HG02763 (cell line): ENCODE data around the gene CMTM8.
A peak's percentile ranks its signal among the peaks of the same experiment; 100 is the strongest.
"Not testable (repeated sequence)": the region's sequence is repeated elsewhere in the genome, so short reads cannot be mapped to it uniquely, and the experiment has no call there.

ENCODE experiments used
- ATAC-seq: cut with Tn5 transposase; IDR thresholded peaks from one replicate; pipeline ENCODE4 v1.9.1; 2021; ENCODE audit warnings: mild to moderate bottlenecking, moderate library complexity; ENCODE audit not compliant: unreplicated experiment

CMTM8 gene, protein sequence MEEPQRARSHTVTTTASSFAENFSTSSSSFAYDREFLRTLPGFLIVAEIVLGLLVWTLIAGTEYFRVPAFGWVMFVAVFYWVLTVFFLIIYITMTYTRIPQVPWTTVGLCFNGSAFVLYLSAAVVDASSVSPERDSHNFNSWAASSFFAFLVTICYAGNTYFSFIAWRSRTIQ

DNA sequence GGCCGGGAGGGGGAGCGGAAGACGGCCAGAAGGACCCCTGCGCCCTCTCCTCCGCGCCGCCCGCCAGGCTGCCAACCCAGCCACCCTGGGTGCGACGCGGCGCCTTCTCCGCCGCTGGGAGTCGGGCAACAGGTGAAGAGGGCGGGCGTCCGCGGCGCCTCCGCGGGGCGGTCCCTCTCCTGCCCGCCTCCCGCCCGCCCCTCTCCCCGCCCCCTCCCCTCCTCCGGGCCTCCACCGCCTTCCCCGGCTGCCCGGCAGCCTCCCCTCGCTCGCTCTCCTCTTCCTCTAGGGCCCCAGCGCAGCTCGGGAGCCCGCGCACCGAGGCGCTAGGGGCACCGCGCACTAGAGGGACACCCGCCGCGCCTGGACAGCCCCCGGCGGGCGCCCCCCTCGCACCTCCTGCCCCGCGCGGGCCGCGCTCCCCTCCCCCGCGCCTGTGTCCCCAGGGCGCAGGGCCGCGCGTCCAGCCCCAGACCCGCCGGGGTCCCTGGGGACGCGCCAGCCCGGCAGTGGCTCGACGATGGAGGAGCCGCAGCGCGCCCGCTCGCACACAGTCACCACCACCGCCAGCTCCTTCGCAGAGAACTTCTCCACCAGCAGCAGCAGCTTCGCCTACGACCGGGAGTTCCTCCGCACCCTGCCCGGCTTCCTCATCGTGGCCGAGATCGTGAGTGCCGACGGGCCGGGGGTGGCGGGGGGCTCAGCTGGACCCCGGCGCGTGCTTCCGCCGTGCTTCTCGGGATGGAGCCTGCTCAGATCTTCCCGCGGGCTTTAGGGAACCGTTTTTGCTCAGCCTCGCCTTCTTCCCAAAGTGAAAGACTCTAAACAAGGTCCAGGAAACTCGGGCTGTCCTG is at the start of gene CMTM8:
Gene CMTM8 (plus strand): TSS at position 228 of the 854 bp plus-strand sequence. CDS start 293 bp downstream, at position 521.
- ATAC-seq = peak; percentile 43

DNA sequence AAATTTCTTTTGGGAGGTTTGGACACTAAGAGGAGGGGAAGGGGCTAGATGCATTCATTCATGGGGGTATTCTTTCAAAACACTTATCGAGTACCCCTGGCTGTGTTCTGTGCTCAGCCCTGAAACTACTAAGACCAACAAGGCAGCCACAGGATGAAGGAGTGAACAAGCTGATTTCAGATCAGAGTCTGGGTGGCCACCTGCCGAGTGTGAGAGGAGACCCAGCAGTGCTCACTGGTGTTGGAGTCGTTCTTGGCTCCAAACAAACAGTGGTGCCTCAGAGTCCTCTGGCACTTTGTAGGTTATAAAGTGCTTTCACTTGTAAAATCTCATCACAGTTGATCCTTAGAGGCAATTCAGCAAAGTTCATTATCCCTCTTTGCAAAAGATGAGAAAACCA is 48.8 kb upstream of the CMTM8 start:
- ATAC-seq = no peak

DNA sequence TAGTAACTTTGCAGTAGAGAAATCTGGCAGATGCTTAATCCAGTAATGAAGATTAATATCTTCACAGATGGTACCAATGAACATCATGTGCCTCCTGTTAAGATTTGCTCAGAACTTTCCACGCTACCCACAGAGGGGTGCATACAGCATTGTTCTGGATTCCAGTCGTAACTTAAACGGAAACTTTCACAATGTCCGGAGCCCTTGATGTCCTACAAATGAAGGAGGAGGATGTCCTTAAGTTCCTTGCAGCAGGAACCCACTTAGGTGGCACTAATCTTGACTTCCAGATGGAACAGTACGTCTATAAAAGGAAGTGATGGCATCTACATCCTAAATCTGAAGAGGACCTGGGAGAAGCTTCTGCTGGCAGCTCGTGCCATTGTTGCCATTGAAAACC is 47.9 kb upstream of the CMTM8 start:
- not testable (repeated sequence) for ATAC-seq

DNA sequence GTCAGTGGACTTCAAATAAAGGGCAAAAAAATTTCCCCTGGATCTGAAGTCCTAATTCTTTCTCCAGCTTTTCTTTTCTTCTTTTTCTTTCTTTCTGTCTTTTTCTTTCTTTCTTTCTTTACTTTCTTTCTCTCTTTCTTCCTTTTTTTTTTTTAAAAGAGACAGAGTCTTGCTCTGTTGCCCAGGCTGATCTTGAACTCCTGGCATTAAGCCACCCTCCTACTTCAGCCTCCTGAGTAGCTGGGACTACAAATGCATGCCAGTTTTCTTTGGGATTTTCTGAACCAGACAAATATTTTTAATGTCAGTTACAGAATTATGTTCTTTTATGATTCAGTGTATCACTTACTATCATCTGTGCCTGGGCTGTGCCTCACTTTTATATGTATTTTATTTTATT is 45.4 kb upstream of the CMTM8 start:
- no peak for ATAC-seq

DNA sequence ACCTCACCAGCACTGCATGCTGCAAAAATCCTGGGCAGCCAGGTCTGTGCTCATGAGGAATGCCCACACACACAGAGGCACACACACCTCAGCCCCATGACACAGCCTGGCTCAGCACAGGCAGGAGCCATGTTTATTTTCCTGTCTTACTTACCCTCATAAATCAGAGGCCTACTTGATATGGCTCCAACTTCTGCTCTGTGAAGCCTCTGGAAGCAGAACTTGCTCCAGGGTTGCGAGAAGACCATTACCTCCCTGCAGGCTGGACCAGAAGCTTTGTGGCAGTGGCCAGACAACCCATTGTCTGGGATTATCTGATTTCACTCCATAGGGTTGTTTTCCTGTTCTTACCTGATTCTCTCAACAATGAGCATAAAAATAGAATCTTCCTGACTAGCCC is 43.8 kb upstream of the CMTM8 start:
- ATAC-seq = no peak

DNA sequence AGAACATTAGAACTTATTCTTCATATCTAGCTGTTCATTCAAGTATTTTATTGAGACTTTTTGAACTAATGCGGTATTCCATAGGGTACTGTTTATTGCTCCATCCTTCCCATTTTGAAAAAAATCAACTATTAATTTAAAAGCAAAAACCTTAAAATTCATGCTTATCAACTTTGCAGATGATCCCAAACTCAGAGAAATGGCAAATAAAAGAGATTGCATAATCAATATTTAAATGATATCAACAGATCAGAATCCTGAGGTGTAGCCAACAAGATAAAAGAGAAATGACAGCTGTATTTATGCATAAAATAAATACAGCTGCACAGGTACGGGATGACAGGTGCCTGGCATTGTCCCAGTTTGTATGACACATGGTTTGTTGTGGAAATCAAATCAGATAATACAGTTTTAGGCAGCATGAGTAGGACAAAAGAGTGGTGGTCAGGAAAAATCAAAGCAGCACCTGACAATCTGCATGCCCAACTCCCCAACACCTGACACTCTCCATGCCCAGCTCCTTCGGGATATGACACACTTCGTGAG is 42.4 kb upstream of the CMTM8 start:
- ATAC-seq = no peak

DNA sequence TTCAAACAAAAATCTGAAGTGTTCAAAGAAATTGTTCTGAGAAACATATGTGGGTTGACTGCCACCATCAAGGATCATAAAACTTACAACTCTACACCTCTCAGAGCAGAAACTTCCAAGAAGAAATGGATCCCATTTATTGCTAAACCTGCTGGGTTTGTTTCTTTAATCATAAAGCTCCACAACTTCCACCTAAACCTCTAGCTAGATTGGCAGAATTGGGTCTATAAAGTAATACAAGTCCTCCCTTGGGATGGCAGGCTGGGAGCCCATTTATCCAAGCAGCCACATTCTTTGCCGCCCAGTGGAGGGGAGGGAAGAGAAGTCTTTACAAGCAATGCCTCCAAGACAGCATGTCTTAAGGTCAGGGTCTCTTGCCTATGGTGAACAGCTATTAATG is 40.5 kb upstream of the CMTM8 start:
- ATAC-seq = no peak

DNA sequence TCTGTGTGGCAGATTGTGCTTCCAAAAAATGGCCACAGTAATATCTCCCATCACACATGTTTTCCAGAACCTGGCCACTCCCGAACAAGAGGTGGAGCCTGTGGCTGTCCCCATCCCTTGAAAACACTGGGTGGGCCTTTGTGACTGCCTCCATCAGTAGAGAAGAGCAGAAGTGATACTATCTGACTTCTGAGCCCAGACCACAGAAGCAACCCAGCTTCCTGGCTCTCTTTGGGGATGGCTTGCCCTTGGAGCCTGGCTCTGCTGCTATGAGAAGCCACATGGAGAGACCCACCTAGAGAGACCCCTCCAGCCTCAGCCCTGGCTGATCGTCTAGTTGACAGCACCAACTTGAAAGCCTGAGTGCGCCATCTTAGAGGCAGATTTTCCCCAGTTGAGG is 39.8 kb upstream of the CMTM8 start:
- no peak for ATAC-seq

DNA sequence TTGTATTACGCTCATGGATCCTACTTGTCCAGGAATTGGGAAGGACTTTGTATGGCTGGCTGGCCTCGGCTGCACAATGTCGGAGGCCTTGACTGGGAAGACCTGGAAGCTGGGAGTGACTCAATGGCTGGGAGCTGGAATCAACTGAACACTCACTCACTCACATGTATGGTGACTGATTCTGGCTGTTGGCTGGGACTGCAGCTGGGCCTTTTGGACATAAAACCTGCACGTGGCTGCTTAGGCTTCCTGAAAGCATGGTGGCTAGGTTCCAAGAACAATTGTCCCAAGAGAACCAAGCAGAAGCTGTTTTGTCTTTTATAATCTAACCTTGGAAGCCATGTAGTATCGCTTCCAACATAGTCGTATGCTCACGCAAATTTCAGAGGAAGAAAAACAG is 38.0 kb upstream of the CMTM8 start:
- no peak for ATAC-seq

DNA sequence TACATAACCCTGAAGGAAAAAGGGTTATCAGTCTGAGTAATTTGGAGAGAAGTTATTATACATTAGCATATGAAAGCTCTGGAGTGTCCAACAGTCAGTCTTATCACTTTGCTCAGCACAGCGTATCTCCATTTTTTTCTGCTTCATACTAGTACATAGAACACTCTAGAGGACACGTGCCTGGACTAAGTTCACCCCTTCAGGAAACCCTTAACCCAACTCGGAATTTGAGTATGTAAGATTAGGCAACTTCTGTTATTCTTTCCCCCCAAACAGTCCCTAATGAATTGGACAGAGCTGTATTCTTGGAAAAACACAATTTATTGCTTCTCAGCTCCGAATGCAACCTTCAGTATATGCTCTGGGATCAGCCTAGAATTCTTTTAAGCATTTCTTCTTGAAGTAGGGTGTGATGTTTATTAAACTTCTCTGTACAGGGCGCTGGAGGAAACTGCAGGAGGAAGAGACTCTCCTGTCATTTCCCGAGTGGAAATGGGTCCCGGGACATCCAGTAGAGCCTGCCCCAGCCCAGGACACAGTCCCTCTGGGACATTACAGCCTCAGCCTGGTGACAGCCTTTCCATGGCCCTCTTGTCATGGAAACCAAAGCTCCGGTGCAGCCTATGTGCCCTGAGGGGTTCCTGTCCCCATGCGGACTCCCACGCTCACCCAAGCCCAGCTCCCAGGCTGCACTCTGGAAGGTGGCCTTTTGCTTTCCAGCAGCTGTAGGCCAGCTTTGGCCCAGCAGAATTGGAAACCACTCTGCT is 37.3 kb upstream of the CMTM8 start:
- no peak for ATAC-seq

DNA sequence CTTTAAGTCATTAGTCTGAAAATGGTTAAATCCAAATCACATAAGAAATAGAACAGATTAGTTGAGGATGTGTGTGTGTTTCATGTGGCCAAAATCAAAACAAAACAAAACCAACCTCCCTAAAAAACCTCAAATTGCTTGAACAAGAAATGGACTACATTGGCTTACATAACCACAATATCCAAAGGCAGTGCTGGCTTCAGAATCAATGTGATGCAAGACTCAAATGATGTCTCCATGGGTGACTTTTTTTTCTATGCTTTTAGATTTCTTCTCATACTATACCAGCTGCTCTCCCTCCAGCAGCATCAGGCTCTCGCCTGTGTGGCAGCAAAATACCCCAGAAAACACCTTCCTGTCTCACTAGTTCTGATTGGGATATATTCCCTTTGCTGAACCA is 36.0 kb upstream of the CMTM8 start:
- ATAC-seq = no peak

DNA sequence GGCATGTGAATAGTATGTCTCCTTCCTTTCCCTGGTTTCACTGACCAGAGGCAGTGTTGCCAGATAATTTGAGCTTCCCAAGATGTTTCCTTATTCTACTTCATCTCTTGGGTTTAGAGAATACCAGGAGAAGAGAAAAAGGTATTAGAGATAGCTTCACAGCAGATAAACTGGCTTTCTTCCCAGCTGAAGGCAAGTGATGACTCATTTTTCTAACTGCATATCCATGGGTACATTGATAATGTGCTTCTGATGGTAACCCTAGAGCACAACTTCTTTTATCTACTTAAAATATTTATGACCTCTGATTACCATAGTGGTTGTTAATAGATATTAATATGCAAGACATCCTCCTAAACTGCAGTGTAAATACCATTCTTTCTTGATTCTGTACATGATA is 34.6 kb upstream of the CMTM8 start:
- ATAC-seq = no peak

DNA sequence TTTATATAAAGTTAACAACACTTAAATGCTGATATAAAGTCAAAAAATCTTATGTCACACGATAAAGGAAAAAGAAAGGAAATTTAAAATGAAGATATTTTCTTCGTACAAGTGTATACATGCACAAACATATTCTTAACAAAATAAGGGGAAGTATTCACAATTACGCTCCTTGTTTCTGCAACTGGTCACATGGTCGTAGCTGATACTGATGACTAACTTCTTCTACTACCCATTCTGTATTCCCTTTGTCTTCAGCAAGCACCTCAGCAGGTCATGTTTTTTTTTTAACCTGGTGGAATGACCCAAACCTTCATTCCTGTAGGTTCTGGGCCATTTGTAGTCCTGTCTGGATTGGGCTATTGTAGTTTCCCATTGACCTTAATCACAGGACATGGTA is 30.0 kb upstream of the CMTM8 start:
- ATAC-seq = no peak

DNA sequence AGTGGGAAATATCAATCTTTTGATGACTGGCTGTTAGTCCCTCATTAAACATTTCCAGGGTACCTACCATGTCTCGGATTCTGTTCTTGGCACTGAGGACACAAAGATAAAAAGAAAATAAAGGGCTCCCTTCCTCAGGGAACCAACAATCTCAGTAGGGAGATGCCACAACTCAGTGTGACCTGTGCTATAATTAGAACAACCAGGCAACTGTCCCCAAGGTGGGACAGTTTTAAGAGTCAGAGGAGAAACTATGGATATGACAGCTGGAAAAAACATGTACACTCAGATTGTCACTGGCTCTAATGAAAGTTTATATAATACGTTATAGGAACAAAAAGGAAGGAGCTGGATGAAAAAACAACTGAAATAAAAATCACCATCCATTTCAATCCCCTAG is 23.3 kb upstream of the CMTM8 start:
- ATAC-seq = no peak

DNA sequence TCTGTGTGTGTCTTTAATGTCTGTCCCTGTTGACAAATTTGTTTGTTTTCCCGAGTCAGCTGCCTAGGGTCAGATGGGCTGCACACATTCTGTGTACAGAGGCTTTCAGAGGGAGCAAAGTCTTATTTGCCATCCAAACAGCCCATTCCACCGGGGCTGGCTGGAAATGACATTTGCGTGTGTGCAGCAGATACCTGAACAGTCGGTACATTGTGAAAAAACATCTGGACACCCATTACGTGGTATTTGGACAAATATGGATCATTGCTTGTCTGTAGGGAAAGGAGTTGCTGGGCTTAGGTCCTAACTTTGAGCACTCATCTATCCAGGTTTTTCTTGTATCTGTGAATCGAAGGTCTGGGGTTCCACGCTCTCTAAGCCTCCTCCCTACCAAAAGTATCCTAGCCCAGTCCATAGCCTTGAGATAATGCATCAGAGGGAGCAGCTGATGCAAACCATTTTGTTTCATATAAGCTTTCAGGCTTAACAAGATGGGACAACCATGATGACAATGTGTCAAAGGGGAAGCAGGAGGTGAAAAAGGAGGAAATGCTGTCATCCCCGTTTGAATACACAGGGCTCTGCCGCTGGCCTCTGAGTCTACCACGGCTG is 22.2 kb upstream of the CMTM8 start:
- no peak for ATAC-seq

DNA sequence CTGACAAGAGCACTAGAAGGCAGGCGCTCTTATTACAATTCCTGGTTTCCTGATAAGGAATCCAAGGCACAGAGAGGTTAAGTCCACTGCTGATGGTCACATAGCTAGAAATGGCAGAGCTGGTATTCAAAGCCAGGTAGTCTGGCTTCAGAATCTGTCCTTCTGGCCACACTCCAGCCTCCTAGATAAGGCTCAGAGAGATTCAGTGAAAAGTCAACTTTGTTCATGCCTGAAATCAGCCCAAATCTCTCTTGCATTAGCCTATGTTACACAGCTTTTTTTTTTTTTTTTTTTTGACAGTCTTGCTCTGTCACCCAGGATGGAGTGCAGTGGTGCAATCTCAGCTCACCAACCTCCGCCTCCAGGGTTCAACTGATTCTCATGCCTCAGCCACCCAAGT is 21.1 kb upstream of the CMTM8 start:
- no peak for ATAC-seq

DNA sequence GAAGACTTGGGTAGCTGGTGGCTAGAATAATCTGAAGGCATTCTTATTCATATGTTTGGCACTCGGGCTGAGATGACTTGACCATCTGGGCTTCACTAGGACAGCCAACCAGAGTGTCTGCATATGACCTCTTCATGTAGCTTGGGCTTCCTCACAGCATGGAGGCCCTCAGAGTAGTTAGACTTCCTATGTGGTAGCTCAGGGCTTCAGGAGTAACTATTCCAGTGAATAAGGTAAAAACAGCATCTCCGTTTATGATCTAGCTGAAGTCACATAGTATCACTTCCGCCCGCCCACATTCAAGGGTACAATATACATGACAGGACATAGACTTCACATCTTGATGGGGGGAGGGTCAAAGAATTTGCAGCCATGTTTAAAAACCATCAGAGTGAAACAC is 18.9 kb upstream of the CMTM8 start:
- no peak for ATAC-seq

DNA sequence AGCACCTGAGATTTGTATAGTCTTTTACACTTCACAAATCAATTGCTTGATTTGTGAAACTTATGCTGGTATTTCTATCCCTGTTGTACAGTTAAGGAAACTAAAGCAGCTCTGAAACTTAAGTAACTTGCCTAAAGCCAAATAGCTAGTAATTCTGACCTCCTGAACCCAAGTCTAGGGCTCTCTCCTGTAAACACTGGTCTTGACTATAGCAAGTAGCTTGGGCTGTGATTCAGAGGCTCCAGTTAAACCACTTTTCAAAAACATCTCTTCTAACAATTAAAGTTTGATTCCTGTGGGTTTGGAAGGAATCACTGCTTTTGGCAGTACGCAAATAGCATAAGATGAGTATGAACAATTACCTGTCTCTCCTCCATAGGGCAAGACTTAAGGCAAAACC is 18.5 kb upstream of the CMTM8 start:
- ATAC-seq = no peak

DNA sequence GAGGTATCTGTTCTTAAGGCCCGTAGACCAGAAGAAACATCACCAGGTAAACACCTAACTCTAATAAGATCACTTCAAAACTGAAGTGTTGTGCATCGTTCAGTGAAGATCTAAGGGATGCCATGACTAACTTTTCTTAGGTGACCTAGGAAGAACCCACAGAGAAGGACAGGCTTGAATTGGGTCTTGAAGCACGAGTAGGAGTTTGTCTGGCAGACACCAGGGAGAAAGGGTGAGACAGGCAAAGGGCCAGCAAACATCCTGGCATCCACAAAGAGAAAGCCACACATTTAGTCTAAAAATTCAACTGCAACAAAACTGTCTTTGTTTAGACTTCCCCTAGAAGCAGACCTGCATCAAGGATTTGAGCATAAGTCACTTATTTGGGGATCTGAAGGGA is 15.5 kb upstream of the CMTM8 start:
- ATAC-seq = no peak

DNA sequence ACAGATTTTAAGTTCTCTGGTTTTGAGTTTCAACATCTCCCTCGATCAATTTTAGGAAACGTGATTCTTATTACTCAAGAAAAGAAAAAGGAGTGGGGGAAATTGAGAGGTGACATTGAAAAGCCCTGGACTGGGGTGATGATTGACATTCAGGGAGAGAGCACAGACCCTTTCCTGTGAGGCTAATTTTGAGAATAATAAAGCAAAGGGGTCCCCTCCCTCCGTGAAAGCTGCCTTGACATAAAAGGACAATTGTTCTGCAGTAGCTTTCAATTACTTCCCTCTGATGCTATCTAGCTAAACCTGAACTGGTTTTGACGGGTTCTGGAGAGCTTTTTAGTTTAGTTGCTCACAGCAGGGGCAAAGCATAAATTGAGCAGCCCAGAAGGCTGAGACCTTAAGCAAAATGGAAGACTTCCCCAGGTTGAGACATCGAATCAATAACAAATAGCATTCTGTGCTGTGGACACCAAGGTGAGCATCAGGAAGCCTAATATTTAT is 14.4 kb upstream of the CMTM8 start:
- ATAC-seq = no peak

DNA sequence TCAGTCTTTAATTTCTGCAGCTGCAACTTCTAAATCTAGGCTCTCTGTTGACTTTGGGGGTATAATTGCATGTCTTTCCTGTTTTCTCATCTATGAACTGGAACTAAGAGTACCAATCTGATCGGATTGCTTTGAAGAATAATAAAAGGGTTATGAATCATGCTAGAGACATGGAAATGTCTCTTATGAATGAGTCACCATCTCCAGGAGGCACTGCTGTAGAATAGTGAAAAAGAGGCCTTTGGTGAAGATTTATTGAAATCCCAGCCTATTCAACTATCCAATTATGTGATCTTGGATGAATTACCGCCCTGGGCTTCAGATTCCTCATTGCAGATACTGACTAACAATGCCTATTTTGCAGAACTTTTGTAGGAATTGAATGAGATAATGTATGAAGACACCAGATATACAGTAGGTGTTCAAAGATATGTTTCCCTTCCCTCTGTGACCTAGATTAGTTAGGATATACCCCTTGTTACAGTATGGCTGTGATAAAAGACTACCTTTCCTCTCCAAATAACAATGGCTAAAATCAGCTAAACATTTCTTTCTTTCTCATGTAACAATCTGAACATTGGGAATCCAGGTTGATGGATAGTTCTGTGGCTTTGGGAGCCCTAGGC is 11.5 kb upstream of the CMTM8 start:
- ATAC-seq = no peak
